ENCODE data around the gene CD300LB. TPM values are rescaled to one million over a fixed set of nuclear protein-coding genes. Genes with fewer than 3 reads are reported as not detected.
A peak's percentile ranks its signal among the peaks of the same experiment; 100 is the strongest.

Gene CD300LB
- total RNA-seq, 2 donors from 2014 or later: not detected

- Histone ChIP-seq H3K4me3 (ENCODE audit: low read length) (no peak overlapping the region), H3K9ac (ENCODE audit: extremely low read depth, low read length, poor library complexity, severe bottlenecking) (no peak overlapping the region), H3K4me1 (ENCODE audit: control insufficient read depth, insufficient read depth, low read length) (peaks cover 4% of the 10 kb centered on the region), H3K9me3 (ENCODE audit: control insufficient read depth, low read length) (no peaks in the 10 kb centered on the region), H3K27ac (ENCODE audit: low read depth, low read length) (no peak overlapping the region), H3K36me3 (ENCODE audit: control insufficient read depth, insufficient read depth, low read length) (no peaks in the 10 kb centered on the region), H3K27me3 (ENCODE audit: control insufficient read depth, insufficient read depth, low read length, poor library complexity, severe bottlenecking) (peaks cover 74% of the 10 kb centered on the region)
- WGBS, 2 experiments (ENCODE audit: insufficient coverage in 1 of 2, insufficient read length in 1 of 2): 84 to 87% methylated on average over 3 to 4 of the region's 4 CpGs
- Mint-ChIP-seq H3K27me3 (ENCODE audit: insufficient read depth) (peaks cover 57% of the 10 kb centered on the region), H3K27ac (no peak overlapping the region), H3K4me3 (no peak overlapping the region), H3K36me3 (ENCODE audit: low read depth) (no peaks in the 10 kb centered on the region), H3K4me1 (peaks cover 7% of the 10 kb centered on the region), H3K9me3 (no peaks in the 10 kb centered on the region)
- DNase-seq: no peak
- no peak for TF ChIP-seq CTCF (conservative IDR thresholded peaks at IDR 0.05)
These were observed 40.5 kb upstream of the CD300LB start for GRCh38 chr17:74571621-74572270.

GRCh38 chr17:74569020-74570003 is 38.0 kb upstream of the CD300LB start:
- Mint-ChIP-seq H3K4me1 (peaks cover 9% of the 10 kb centered on the region), H3K27ac (no peak overlapping the region), H3K4me3 (no peak overlapping the region), H3K9me3 (no peaks in the 10 kb centered on the region), H3K27me3 (ENCODE audit: insufficient read depth) (peaks cover 41% of the 10 kb centered on the region), H3K36me3 (ENCODE audit: low read depth) (no peaks in the 10 kb centered on the region)
- H3K36me3 ChIP-seq (ENCODE audit: control insufficient read depth, insufficient read depth, low read length): no peaks in the 10 kb centered on the region
- H3K4me1 ChIP-seq (ENCODE audit: control insufficient read depth, insufficient read depth, low read length): peaks cover 4% of the 10 kb centered on the region
- 85 to 87% methylated on average over 29 to 32 of the region's 32 CpGs for WGBS, 2 experiments (ENCODE audit: insufficient coverage in 1 of 2, insufficient read length in 1 of 2)
- no peaks in the 10 kb centered on the region for H3K9me3 ChIP-seq (ENCODE audit: control insufficient read depth, low read length)
- H3K4me3 ChIP-seq (ENCODE audit: low read length): no peak overlapping the region
- peak; percentile 72 for DNase-seq
- no peak overlapping the region for H3K27ac ChIP-seq (ENCODE audit: low read depth, low read length)
- peaks cover 59% of the 10 kb centered on the region for H3K27me3 ChIP-seq (ENCODE audit: control insufficient read depth, insufficient read depth, low read length, poor library complexity, severe bottlenecking)
- H3K9ac ChIP-seq (ENCODE audit: extremely low read depth, low read length, poor library complexity, severe bottlenecking): no peak overlapping the region
- TF ChIP-seq CTCF (conservative IDR thresholded peaks at IDR 0.05): no peak

- H3K4me3 ChIP-seq (ENCODE audit: low read length): no peak overlapping the region
- no peaks in the 10 kb centered on the region for H3K9me3 Mint-ChIP-seq
- H3K4me1 Mint-ChIP-seq: peaks cover 9% of the 10 kb centered on the region
- no peaks in the 10 kb centered on the region for H3K9me3 ChIP-seq (ENCODE audit: control insufficient read depth, low read length)
- H3K4me1 ChIP-seq (ENCODE audit: control insufficient read depth, insufficient read depth, low read length): peaks cover 4% of the 10 kb centered on the region
- no peak overlapping the region for H3K4me3 Mint-ChIP-seq
- peaks cover 49% of the 10 kb centered on the region for H3K27me3 ChIP-seq (ENCODE audit: control insufficient read depth, insufficient read depth, low read length, poor library complexity, severe bottlenecking)
- no peaks in the 10 kb centered on the region for H3K36me3 Mint-ChIP-seq (ENCODE audit: low read depth)
- H3K27ac Mint-ChIP-seq: no peak overlapping the region
- H3K27ac ChIP-seq (ENCODE audit: low read depth, low read length): no peak overlapping the region
- TF ChIP-seq CTCF (conservative IDR thresholded peaks at IDR 0.05): no peak
- WGBS, 2 experiments (ENCODE audit: insufficient coverage in 1 of 2, insufficient read length in 1 of 2): 89 to 96% methylated on average over 3 to 4 of the region's 4 CpGs
- no peak for DNase-seq
- H3K27me3 Mint-ChIP-seq (ENCODE audit: insufficient read depth): peaks cover 36% of the 10 kb centered on the region
- no peaks in the 10 kb centered on the region for H3K36me3 ChIP-seq (ENCODE audit: control insufficient read depth, insufficient read depth, low read length)
- no peak overlapping the region for H3K9ac ChIP-seq (ENCODE audit: extremely low read depth, low read length, poor library complexity, severe bottlenecking)
These were observed 37.0 kb upstream of the CD300LB start for GRCh38 chr17:74568106-74568873.

Data from endodermal cell (in vitro differentiated cells).